Testis (tissue), 2 donors: ENCODE results near the gene CNN1.

Experiments
- POLR2A ChIP-seq: fragments of 450-650 bp; IDR thresholded peaks from one replicate; pipeline ENCODE4 v1.6.1; 2017; ENCODE audit warnings: antibody characterized with exemption, mild to moderate bottlenecking, moderate library complexity
- TF ChIP-seq, protein P1 (sequence below), 3 experiments: fragments of 450-650 bp in 2 of 3; fragments of 200-600 bp in 1 of 3; sonication (generic) in 1 of 3; IDR thresholded peaks; one replicate each; pipeline ENCODE4 v1.5.1; 2016 to 2019; ENCODE audit warnings: antibody characterized with exemption in 3 of 3, mild to moderate bottlenecking in 2 of 3, moderate library complexity in 1 of 3

DNA sequence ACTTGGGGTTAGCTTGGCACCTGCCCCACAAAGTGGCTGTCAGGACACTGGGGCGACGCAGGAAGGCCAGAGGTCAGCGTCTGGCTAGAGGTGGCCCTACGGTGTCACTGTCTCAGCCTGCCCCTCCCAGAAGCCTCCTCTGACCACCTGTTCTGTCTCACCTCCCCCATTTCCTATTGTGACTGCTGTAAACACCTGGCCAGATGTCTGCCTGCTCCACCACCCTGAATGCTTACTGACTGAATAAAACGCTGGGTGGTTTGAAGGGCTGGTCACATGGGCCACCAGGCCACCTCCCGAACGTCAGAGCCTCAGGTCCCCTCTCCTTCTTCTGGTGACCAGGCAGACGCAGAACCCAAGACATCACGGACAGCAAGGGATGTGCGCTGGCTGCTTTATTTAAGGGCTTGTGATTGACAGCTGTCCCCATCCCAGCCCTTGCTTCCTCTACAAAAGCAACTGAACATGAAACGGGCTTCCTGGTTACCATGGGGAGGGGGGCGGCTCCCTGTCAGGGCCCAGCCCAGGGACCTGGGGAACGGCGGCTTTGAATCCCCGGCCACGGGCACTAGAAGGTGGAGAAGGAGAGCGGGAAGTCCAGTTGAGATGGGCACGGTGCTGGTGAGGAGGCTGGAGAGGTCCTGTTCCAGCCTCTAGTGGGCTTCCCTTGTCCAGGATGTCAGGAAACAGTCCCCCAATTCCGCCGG lies 14.2 kb downstream of the CNN1 start:
- TF ChIP-seq, protein P1, sequence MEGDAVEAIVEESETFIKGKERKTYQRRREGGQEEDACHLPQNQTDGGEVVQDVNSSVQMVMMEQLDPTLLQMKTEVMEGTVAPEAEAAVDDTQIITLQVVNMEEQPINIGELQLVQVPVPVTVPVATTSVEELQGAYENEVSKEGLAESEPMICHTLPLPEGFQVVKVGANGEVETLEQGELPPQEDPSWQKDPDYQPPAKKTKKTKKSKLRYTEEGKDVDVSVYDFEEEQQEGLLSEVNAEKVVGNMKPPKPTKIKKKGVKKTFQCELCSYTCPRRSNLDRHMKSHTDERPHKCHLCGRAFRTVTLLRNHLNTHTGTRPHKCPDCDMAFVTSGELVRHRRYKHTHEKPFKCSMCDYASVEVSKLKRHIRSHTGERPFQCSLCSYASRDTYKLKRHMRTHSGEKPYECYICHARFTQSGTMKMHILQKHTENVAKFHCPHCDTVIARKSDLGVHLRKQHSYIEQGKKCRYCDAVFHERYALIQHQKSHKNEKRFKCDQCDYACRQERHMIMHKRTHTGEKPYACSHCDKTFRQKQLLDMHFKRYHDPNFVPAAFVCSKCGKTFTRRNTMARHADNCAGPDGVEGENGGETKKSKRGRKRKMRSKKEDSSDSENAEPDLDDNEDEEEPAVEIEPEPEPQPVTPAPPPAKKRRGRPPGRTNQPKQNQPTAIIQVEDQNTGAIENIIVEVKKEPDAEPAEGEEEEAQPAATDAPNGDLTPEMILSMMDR (IDR thresholded peaks at IDR 0.05): no peak
- TF ChIP-seq POLR2A: no peak
